Naive B cell (primary cell): ENCODE measurements around the gene SPTB. TPM values are rescaled to one million over a fixed set of nuclear protein-coding genes. Genes with fewer than 3 reads are reported as not detected.
A peak's percentile ranks its signal among the peaks of the same experiment; 100 is the strongest.

Experiments used
- ATAC-seq, 2 donors: fragments of 150-1000 bp; cut with Tn5 transposase; 2 replicates each; pipeline ENCODE4 v1.10.0; 2021; ENCODE audit warnings: low read depth in 2 of 2, mild to moderate bottlenecking in 2 of 2, moderate library complexity in 2 of 2
- DNase-seq: peaks from one replicate; pipeline ENCODE4 v3.0.0; 2022
- H3K27ac Mint-ChIP-seq, 6 donors: one replicate each; pipeline ENCODE4 v1.8.0; 2020 to 2022; ENCODE audit warnings: mild to moderate bottlenecking in 6 of 6, mixed read lengths in 6 of 6, moderate library complexity in 5 of 6, inconsistent platforms in 2 of 6
- H3K27me3 Mint-ChIP-seq, 3 donors: one replicate each; pipeline ENCODE4 v1.8.0; 2021 to 2022; ENCODE audit warnings: mixed read lengths in 3 of 3, mild to moderate bottlenecking in 1 of 3
- H3K36me3 Mint-ChIP-seq, 2 donors: one replicate each; pipeline ENCODE4 v1.8.0; 2020 to 2022; ENCODE audit warnings: mixed read lengths in 2 of 2, inconsistent platforms in 1 of 2, mild to moderate bottlenecking in 1 of 2
- H3K4me1 Mint-ChIP-seq, 3 donors: one replicate each; pipeline ENCODE4 v1.8.0; 2020 to 2022; ENCODE audit warnings: mixed read lengths in 3 of 3, inconsistent platforms in 1 of 3, mild to moderate bottlenecking in 1 of 3, moderate library complexity in 1 of 3
- H3K4me3 Mint-ChIP-seq, 8 donors: one replicate each; pipeline ENCODE4 v1.8.0; 2020 to 2022; ENCODE audit warnings: mild to moderate bottlenecking in 8 of 8, mixed read lengths in 8 of 8, moderate library complexity in 8 of 8, inconsistent platforms in 2 of 8
- H3K9me3 Mint-ChIP-seq, 7 donors: one replicate each; pipeline ENCODE4 v1.8.0; 2020 to 2022; ENCODE audit warnings: mixed read lengths in 7 of 7, mild to moderate bottlenecking in 5 of 7, inconsistent platforms in 2 of 7, moderate library complexity in 1 of 7
- polyA plus RNA-seq, 6 donors: library from polyadenylated mRNA; unstranded; fragments of 300-500 nt; fragmentation: Illumina TruSeq; gene quantifications; one replicate each; pipeline ENCODE4 v1.2.3, GENCODE V29; 2021; ENCODE audit warnings: low read depth in 6 of 6

Gene SPTB
- polyA plus RNA-seq, 6 donors from 2014 or later, result 0.16 TPM; not detected in 5

GRCh38 chr14:64732066-64732465, 147.6 kb downstream of the SPTB start:
- H3K4me3 Mint-ChIP-seq, result no peak overlapping the region
- DNase-seq (no peak), ATAC-seq (no peak)
- H3K27ac Mint-ChIP-seq, result no peak overlapping the region
- H3K9me3 Mint-ChIP-seq, result no peaks in the 10 kb centered on the region
- no peaks in the 10 kb centered on the region for H3K36me3 Mint-ChIP-seq
- no peaks in the 10 kb centered on the region for H3K4me1 Mint-ChIP-seq
- H3K27me3 Mint-ChIP-seq, result no peaks in the 10 kb centered on the region

GRCh38 chr14:64731141-64731581, 148.5 kb downstream of the SPTB start:
- H3K27ac Mint-ChIP-seq, result no peak overlapping the region
- no peaks in the 10 kb centered on the region for H3K36me3 Mint-ChIP-seq

GRCh38 chr14:64730681-64731080, 149.0 kb downstream of the SPTB start:
- no peak for DNase-seq
- H3K27ac Mint-ChIP-seq, result no peak overlapping the region
- no peaks in the 10 kb centered on the region for H3K4me1 Mint-ChIP-seq
- H3K27me3 Mint-ChIP-seq, result no peaks in the 10 kb centered on the region
- no peak overlapping the region for H3K4me3 Mint-ChIP-seq
- ATAC-seq, result no peak
- H3K9me3 Mint-ChIP-seq, result no peaks in the 10 kb centered on the region
- no peaks in the 10 kb centered on the region for H3K36me3 Mint-ChIP-seq

More at GRCh38 chr14:64731141-64731581, 148.5 kb downstream of the SPTB start:
- no peaks in the 10 kb centered on the region for H3K9me3 Mint-ChIP-seq
- H3K27me3 Mint-ChIP-seq, result no peaks in the 10 kb centered on the region
- ATAC-seq (no peak), DNase-seq (no peak)
- no peak overlapping the region for H3K4me3 Mint-ChIP-seq
- no peaks in the 10 kb centered on the region for H3K4me1 Mint-ChIP-seq

DNA sequence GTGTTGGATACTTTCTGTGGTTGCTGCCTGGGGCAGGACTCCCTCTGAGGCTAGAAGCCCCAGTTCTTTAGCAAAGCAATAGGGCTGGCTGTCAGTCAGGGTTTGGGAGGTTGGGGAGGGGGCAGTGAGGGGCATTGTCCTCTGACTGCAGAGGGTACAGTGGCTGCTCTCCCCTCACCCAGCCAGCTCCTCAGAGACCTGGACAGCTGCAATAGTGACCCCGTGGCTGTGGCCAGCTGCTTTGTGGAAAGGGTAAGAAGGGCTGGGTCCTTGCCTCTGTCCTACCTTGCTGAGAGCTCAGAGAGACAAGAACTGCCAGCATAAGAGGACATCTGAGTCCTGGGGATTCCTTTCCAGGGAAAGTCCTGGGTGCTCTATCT, 149.7 kb downstream of the SPTB start:
- no peaks in the 10 kb centered on the region for H3K27me3 Mint-ChIP-seq
- ATAC-seq (no peak), DNase-seq (no peak)
- no peaks in the 10 kb centered on the region for H3K4me1 Mint-ChIP-seq
- H3K9me3 Mint-ChIP-seq, result no peaks in the 10 kb centered on the region
- no peaks in the 10 kb centered on the region for H3K36me3 Mint-ChIP-seq
- H3K4me3 Mint-ChIP-seq, result no peak overlapping the region
- no peak overlapping the region for H3K27ac Mint-ChIP-seq

DNA sequence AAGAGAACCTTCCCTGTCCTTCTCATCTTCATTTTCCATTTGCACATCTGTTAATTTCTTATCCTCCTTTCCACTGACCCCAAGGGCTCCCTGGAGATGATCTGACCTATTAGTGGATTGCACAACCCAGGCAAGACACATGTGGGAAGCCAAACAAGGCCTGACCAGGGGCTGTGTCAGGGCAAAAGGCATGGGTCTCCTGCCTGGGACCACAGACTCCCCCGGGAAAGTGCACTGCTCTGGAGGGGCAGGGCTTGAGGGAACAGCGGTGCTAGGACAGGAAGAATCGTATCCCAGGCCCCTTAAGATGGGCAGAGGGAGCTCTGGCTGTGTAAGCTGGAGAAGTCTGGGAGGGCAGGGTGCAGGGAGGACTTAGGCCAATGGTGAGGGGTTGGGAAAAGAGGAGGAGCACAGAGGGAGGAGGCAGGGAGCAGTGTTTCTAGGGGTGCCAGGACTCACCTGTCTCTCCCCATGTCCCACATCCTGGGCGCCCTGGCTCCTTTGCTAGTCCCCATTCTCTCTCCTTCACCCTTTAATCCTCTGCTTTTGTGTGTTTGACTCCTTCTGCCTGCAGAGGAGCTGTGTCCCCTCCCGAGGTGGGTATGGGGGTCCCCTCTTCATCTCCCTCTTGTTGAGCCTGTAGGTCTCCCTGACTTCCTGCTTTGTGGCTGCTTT, 150.2 kb downstream of the SPTB start:
- no peaks in the 10 kb centered on the region for H3K4me1 Mint-ChIP-seq
- no peak for ATAC-seq
- H3K27me3 Mint-ChIP-seq, result no peaks in the 10 kb centered on the region
- no peaks in the 10 kb centered on the region for H3K36me3 Mint-ChIP-seq
- H3K4me3 Mint-ChIP-seq, result peak overlapping the region in 1 of 8 donors; percentile 65
- DNase-seq, result no peak
- H3K9me3 Mint-ChIP-seq, result no peaks in the 10 kb centered on the region
- peak overlapping the region in 2 of 6 donors; percentile 64 to 83 for H3K27ac Mint-ChIP-seq

DNA sequence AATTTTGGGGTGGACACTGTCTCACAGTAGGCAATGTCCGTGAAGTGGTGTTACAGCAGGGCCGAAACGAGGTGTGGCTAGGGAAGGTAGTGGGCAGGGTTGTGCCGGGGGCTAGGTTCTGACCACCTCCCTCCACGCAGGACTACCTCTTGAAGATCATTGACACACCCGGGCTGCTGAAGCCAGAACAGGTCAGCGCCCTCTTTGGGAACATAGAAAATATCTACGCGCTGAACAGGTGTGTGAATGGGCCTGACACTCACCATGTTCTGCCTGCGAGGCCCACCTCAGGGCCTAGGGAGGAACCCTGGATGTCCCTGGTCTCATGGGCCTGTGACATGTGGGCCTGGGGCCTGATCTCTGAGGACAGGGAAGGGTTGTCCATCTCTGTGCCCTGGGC, 150.9 kb downstream of the SPTB start:
- DNase-seq (no peak), ATAC-seq (no peak)
- Mint-ChIP-seq H3K4me1 (peaks cover 0 to under 1% (median 0%) of the 10 kb centered on the region in 3 donors), H3K36me3 (no peaks in the 10 kb centered on the region), H3K4me3 (no peak overlapping the region), H3K27me3 (no peaks in the 10 kb centered on the region), H3K9me3 (no peaks in the 10 kb centered on the region), H3K27ac (no peak overlapping the region)

DNA sequence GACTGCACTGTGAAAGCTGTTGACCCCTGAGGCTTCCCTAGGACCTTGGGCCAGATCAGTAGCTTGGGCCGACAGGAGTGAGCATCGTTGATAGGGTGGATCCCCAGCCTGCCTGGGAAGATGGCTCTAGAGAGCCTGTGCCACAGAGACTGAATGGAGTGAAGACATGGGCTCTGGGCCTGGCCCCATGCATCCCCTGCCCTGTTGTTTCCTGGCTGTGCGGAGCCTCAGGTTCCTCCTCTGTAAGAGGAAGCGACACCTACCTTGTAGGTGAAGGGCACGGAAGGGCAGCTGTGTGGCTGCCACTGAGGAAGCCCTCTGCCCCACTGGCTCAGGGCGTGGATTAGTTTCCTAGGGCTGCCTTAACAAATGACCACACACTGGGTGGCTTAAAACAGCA, 151.6 kb downstream of the SPTB start:
- H3K27ac Mint-ChIP-seq, result no peak overlapping the region
- H3K4me1 Mint-ChIP-seq, result peaks cover 0 to 4% (median 0%) of the 10 kb centered on the region in 3 donors
- ATAC-seq, result no peak
- no peaks in the 10 kb centered on the region for H3K36me3 Mint-ChIP-seq
- H3K27me3 Mint-ChIP-seq, result no peaks in the 10 kb centered on the region
- H3K4me3 Mint-ChIP-seq, result no peak overlapping the region
- no peak for DNase-seq
- H3K9me3 Mint-ChIP-seq, result no peaks in the 10 kb centered on the region

GRCh38 chr14:64727551-64728071, 152.1 kb downstream of the SPTB start:
- ATAC-seq (no peak), DNase-seq (no peak)
- peaks cover 0 to 4% (median 0%) of the 10 kb centered on the region in 3 donors for H3K4me1 Mint-ChIP-seq
- no peaks in the 10 kb centered on the region for H3K36me3 Mint-ChIP-seq
- no peak overlapping the region for H3K27ac Mint-ChIP-seq
- H3K4me3 Mint-ChIP-seq, result no peak overlapping the region
- no peaks in the 10 kb centered on the region for H3K27me3 Mint-ChIP-seq
- H3K9me3 Mint-ChIP-seq, result no peaks in the 10 kb centered on the region

GRCh38 chr14:64726585-64726890, 153.2 kb downstream of the SPTB start:
- ATAC-seq, result no peak
- no peaks in the 10 kb centered on the region for H3K36me3 Mint-ChIP-seq
- H3K27ac Mint-ChIP-seq, result no peak overlapping the region
- H3K4me3 Mint-ChIP-seq, result no peak overlapping the region
- H3K27me3 Mint-ChIP-seq, result no peaks in the 10 kb centered on the region
- peaks cover 0 to 4% (median 0%) of the 10 kb centered on the region in 3 donors for H3K4me1 Mint-ChIP-seq
- no peak for DNase-seq
- H3K9me3 Mint-ChIP-seq, result no peaks in the 10 kb centered on the region

- Mint-ChIP-seq H3K9me3 (no peaks in the 10 kb centered on the region), H3K27ac (no peak overlapping the region), H3K27me3 (no peaks in the 10 kb centered on the region), H3K4me1 (peaks cover 0 to 4% (median 0%) of the 10 kb centered on the region in 3 donors), H3K4me3 (no peak overlapping the region), H3K36me3 (no peaks in the 10 kb centered on the region)
- ATAC-seq (no peak), DNase-seq (no peak)
Observed at GRCh38 chr14:64725879-64726584, 153.7 kb downstream of the SPTB start.

DNA sequence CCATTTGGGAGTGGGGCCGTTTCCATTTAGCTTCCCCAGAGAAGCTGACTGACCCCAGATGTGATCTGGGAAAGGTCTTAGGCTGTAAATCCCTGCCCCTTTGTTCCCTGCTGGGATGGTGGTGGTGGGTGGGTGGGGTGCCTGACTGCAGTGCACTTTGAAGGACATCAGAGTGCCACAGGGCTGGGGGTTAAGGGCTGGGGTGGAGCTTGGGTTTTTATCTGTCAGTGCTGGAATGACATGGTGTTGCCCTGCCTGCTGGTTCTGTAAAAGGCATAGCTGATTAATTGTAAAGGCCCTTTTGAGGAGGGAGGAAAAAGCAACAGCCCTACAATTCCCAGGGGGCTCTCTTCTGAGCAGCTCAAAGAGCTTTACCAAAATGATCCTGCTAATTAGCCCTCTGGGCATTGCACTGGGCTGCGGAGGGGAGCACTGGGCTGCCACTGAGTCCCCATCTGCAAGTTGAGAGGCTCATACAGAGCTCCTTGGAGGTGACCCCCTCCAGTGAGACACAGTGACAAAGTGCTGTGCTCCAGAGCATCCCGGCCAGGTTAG, 154.4 kb downstream of the SPTB start:
- DNase-seq (no peak), ATAC-seq (no peak)
- Mint-ChIP-seq H3K4me3 (no peak overlapping the region), H3K4me1 (peaks cover 0 to 4% (median 0%) of the 10 kb centered on the region in 3 donors), H3K27me3 (peaks cover 0 to 6% (median 0%) of the 10 kb centered on the region in 3 donors), H3K36me3 (no peaks in the 10 kb centered on the region), H3K9me3 (peaks cover 0 to 4% (median 0%) of the 10 kb centered on the region in 7 donors), H3K27ac (no peak overlapping the region)

DNA sequence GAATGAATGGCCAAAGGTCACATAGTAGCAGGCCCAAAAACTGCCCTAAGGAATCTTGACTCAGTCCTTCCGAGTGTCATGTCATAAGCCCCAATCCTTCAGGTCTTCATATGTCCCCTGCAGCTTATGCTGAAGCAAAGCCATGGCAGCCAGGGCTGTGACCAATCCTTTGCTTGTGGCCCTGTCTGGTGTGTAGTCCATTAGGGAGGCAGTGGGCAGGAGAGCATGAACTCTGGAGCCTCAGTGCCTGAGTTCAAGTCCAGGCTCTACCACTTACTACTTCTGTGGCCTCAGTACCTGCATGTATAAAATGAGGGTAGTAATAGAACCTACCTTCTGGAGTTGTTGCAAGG, 155.2 kb downstream of the SPTB start:
- Mint-ChIP-seq H3K4me3 (no peak overlapping the region), H3K36me3 (no peaks in the 10 kb centered on the region), H3K27me3 (peaks cover 0 to 6% (median 0%) of the 10 kb centered on the region in 3 donors), H3K27ac (no peak overlapping the region), H3K9me3 (peaks cover 0 to 4% (median 0%) of the 10 kb centered on the region in 7 donors), H3K4me1 (peaks cover 0 to 4% (median 0%) of the 10 kb centered on the region in 3 donors)
- no peak for ATAC-seq
- DNase-seq, result no peak

DNA sequence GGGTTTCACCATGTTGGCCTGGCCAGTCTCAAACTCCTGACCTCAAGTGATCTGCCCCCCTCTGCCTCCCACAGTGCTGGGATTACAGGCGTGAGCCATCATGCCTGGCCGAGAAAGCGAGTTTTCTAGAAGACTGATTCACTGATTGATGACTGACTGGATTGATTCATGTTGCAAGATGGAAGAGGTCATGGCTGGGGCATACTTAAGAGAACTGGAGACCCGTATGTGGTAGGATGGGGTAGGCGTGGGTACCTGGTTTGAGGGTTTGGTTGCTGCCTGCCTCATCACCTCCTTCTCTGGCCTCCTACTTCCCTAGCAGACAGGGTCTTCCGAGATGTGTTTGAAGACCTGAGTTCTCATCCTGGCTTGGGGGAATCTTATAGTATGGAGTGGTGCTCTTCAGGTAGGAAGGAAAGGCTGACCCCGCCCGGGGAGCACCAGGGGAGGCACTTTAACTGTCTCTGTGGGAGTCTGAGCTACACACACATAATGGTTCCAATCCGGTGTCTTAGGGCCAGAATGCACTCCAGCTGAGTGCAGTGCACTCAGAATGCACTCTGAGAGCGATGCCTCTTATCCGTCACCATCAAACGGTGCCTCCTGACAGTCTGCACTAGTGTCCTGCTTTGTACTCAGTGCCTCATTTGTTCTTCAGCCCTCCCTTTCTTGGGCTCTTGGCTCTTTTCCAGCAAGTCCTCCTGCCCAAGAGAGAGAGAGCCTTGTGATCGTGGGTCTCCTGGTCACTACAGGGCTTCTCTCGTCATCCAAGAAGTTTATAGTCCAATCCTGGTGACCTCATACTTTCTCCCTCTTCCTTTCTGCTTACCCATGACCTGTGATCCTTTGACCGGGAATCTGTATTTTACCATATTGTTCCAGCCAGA, 155.8 kb downstream of the SPTB start:
- H3K27me3 Mint-ChIP-seq, result peaks cover 0 to 6% (median 0%) of the 10 kb centered on the region in 3 donors
- peaks cover 0 to 4% (median 0%) of the 10 kb centered on the region in 7 donors for H3K9me3 Mint-ChIP-seq
- H3K4me3 Mint-ChIP-seq, result peak overlapping the region in 1 of 8 donors; percentile 47
- no peaks in the 10 kb centered on the region for H3K36me3 Mint-ChIP-seq
- peaks cover 0 to 4% (median 0%) of the 10 kb centered on the region in 3 donors for H3K4me1 Mint-ChIP-seq
- no peak overlapping the region for H3K27ac Mint-ChIP-seq
- DNase-seq (no peak), ATAC-seq (no peak)
